Hepatic stellate cell (primary cell): ENCODE data around the gene CRIM1.

Experiments
- DNase-seq: peaks from one replicate; pipeline ENCODE4 v3.0.0; 2011; ENCODE audit warnings: low spot score

CRIM1 gene

GRCh38 chr2:36423619-36424120 lies 68.1 kb downstream of the CRIM1 start:
- DNase-seq = no peak

- DNase-seq = no peak
These were observed 70.2 kb downstream of the CRIM1 start for GRCh38 chr2:36425608-36426355.

- peak; percentile 18 for DNase-seq
These were observed 72.2 kb downstream of the CRIM1 start for GRCh38 chr2:36427790-36428243.

DNA sequence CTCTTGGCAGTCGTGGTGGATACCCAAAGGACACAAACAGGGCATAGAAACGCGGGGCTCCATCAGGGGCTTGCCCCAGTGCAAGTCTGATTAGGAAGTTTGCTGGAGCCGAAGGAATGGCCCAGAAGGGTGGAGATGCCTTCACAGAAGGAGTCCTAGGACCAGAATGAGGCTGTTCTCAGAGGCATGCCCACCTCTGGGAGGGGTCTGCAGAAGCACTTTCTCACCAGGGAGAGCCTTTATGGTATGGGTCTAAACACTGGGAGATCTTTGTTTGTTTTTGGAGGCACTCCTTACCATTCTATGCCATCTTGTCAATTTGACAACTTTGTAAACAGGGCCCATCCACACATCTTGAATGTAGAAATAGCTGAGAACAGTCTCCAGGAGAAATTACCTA lies 75.0 kb downstream of the CRIM1 start:
- DNase-seq = no peak

- DNase-seq = no peak
These were observed 76.9 kb downstream of the CRIM1 start for GRCh38 chr2:36432479-36432878.

DNA sequence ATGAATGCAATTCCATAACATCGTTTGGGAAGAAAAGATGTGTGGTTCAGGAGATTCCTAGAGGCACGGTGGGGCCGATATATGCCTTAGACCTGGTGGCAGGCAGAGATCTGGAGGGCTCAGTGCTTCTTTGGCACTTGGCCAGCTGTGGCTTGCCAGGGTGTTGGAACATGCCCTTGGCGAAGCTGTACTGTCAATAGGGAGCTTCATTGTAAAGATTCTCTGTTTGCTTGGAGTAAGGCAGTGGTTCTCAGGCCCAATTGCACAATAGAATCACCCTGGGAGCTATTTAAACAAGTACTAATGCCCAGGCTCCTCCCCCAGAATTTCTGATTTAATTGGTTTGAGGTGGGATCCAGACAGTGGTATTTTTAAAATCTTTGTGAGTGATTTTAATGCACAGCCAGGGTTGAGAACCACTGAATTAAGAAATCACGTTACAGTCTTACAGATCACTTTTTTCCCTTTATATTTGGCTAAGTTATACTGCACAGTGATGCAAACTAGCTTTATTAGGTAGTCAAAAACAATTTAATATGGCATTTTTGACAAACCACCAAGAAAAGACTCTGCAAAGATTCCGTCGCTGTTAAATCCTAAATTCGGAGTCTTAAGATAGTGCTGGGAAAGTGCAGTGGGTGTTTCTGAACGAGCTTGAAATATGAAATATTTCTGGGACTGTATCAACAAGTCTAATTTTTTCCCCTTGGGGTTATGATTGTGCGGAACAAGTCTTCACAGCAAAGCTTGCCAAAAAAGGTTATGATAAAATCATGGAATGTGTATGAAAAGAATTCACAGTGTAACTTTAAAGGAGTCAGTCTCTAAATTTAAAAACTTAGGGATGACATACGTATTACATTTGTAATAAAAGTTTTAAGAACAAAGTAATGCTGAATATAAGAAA lies 78.0 kb downstream of the CRIM1 start:
- DNase-seq = peak; percentile 38

- DNase-seq = peak; percentile 88
These were observed 82.9 kb downstream of the CRIM1 start for GRCh38 chr2:36438449-36438977.

GRCh38 chr2:36439084-36439483 lies 83.5 kb downstream of the CRIM1 start:
- DNase-seq = no peak

DNA sequence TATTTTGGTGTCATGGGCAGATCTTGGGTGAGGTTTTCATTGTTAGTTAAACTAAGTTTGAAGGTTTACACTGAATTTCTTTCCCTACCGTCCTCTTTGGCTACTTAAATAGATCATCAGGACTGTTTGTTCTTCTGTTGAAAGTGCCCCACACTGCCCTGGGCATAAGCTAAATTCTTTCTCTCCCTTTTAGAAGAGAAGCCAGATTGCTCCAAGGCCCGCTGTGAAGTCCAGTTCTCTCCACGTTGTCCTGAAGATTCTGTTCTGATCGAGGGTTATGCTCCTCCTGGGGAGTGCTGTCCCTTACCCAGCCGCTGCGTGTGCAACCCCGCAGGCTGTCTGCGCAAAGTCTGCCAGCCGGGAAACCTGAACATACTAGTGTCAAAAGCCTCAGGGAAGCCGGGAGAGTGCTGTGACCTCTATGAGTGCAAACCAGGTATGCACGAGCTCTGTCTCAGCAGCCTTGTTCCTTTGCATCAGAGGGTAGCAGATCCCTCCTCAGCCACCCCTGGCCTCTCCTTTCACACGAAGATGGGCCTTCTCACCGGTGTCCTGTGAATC lies 85.6 kb downstream of the CRIM1 start:
- DNase-seq = no peak

- no peak for DNase-seq
These were observed 86.2 kb downstream of the CRIM1 start for GRCh38 chr2:36441816-36442215.

DNA sequence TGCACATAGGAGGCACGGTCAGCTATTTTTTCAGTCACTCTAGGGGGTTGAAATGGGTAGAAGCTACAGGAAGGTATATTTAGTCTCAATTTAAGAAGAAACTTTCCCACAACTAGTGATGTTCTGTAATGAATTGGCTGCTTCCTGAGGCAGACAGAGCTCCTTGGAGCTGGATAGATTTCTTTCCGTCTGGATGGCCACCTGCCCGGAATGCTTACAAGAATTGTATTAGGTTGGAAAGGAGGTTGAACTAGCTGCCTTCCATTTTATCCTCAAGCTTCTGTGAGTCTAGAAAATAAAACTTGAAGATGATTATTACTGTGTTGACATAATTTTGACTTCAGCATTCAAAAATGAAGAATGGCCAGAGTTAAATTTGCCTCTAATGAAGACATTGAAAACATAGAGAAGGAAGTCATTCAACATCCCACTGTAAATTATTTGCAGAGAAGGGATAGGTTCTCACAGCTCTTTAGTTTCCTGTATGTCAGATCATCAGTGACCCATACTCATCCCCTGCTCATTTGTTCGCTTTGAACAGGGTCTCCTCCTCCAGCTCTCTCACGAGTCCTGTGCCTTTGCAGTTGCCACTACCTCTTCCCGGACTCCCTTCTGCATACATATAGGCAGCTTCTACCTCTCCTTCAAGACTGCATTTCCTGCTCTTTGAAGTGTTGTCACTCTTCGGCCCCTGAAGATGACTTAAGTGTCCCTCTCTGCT lies 88.8 kb downstream of the CRIM1 start:
- no peak for DNase-seq

DNA sequence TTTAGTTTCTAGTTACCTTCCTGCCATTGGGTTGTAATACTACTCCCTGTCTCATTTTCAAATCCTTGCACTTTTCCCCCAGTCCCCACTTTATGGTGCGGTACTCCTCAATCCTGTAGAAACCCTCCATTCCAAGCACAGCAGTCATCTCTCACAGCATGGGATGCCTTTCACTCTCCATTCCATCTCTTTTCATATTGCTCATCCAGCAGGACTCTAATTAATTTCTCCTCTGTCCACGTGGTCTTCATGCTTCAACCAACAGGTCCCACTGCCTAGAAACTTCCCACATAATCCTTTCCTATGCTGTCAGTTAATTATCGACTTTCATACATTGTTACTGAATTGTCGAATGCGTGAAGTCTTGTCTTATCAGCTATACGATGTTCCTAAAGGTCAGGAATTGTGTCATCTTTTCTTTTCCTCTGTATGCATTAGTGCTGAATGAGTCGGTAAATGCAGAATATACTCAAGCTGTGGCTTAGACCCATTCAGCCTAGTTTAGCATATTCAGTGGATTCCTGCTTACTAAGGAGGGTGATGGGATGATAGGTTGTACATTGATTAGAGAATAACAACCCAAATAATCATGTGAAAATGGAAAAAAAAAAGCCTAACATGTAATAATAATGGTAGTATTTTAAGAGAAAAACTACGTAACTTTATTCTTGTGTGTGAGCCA lies 89.7 kb downstream of the CRIM1 start:
- DNase-seq = no peak

- DNase-seq = no peak
These were observed 90.7 kb downstream of the CRIM1 start for GRCh38 chr2:36446294-36446693.

- DNase-seq = no peak
These were observed 93.6 kb downstream of the CRIM1 start for GRCh38 chr2:36449213-36449612.

- no peak for DNase-seq
These were observed 94.4 kb downstream of the CRIM1 start for GRCh38 chr2:36449943-36450392.

- no peak for DNase-seq
These were observed 95.1 kb downstream of the CRIM1 start for GRCh38 chr2:36450466-36451196.

DNA sequence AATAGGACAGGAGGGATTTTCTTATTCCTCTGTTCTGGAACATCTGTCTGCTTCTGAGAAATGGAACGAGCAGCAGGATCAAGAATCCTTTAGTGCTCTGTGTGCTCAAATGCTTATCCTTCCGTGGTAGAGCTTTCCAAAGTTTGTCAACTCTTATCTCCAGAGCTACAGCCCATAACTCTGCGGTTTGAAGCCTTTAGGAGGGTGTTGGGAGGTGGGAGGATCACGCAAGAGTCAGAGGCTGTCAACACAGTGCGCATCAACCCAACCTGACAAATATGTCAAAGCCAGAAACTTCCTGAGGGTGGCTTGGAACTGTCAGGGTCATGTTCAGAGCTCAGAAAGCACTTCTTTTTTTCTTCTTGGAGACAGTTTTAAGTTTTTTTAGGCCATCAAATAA lies 95.9 kb downstream of the CRIM1 start:
- DNase-seq = peak; percentile 19

DNA sequence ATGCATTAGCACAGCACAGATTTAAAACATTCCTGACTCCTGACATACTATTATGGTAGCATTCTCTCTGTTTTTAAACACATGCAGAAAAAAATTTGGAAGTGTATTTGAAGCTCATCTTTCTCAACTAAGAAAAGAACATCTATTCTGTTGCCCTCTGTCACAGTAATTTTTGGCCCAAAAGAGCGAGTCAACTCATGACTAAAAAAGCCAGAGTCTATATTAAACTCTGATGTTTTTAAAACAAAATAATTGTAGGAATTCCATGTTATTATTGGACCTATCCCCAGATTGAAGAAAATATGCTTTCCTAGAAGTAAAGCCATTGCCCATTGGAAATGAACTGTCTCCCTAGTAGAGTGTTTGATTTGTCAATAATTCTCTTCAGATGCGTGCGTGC lies 96.7 kb downstream of the CRIM1 start:
- peak; percentile 17 for DNase-seq

DNA sequence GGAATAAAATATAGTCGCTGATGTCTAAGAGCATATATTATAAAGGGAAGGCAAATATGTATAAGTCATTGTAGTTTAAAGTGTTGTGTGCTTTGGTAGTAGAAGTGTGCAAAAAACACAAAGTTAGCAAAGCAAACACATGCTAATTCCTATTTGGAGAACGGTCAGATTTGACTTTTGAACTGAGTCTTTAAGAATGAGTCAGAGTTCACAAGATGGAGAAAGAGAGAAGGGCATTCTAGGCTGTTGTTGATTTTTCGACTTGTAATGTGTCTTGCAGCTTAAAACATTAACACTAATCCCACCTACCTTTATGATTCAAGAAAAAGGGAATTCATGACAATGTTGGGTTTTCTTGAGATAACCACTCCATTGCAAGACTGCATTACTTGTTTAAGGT lies 98.1 kb downstream of the CRIM1 start:
- DNase-seq = no peak

DNA sequence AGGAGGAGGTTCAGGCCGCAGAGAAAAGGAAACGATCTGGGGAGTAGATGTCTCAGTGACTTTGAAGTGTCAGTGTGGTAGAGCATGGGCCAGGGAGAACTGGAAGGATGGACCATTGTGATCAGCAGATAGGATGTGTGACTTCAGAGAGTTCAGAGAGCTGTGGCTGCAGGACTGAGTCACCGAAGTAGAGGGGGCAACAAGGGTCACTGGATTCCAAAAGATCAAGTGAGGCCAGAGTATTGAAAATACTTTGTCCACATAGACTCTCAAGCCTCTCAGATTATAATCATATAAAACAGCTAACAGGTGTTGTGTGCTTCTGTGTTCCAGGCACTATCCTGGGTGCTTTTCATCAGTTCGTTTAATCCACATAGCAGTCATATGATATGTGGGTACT lies 99.4 kb downstream of the CRIM1 start:
- DNase-seq = no peak
